HUDEP-2 (cell line): ENCODE results near the gene CDH11.

Experiments
- DNase-seq, 76 experiments: peaks; one replicate each; lab custom pipeline; 2025; ENCODE audit not compliant: unreplicated experiment in 76 of 76; lab: John Stamatoyannopoulos, UW

Gene CDH11

GRCh38 chr16:64989050-64989449 is 132.8 kb downstream of the CDH11 start:
- DNase-seq: no peak

GRCh38 chr16:64983963-64984362 is 137.9 kb downstream of the CDH11 start:
- peak in 2 of 76 experiments; percentile 0 to 3 for DNase-seq

- DNase-seq: no peak
Measured at GRCh38 chr16:64983231-64983630, 138.6 kb downstream of the CDH11 start.

- DNase-seq: no peak
Measured at GRCh38 chr16:64982581-64982980, 139.3 kb downstream of the CDH11 start.

- no peak for DNase-seq
Measured at GRCh38 chr16:64981568-64982281, 140.1 kb downstream of the CDH11 start.

GRCh38 chr16:64977206-64977920 is 144.5 kb downstream of the CDH11 start:
- DNase-seq: no peak

- DNase-seq: no peak
Measured at GRCh38 chr16:64975821-64976220, 146.0 kb downstream of the CDH11 start.

- no peak for DNase-seq
Measured at GRCh38 chr16:64974381-64974780, 147.5 kb downstream of the CDH11 start.

GRCh38 chr16:64973171-64973570 is 148.7 kb downstream of the CDH11 start:
- no peak for DNase-seq

GRCh38 chr16:64971171-64971570 is 150.7 kb downstream of the CDH11 start:
- DNase-seq: no peak

GRCh38 chr16:64969221-64969620 is 152.6 kb downstream of the CDH11 start:
- DNase-seq: no peak

- DNase-seq: no peak
Measured at GRCh38 chr16:64968539-64968938, 153.3 kb downstream of the CDH11 start.

- DNase-seq: no peak
Measured at GRCh38 chr16:64964126-64964540, 157.7 kb downstream of the CDH11 start.

GRCh38 chr16:64962786-64963185 is 159.1 kb downstream of the CDH11 start:
- no peak for DNase-seq

GRCh38 chr16:64957246-64957645 is 164.6 kb downstream of the CDH11 start:
- no peak for DNase-seq

- no peak for DNase-seq
Measured at GRCh38 chr16:64952177-64952576, 169.7 kb downstream of the CDH11 start.

- no peak for DNase-seq
Measured at GRCh38 chr16:64951193-64951592, 170.7 kb downstream of the CDH11 start.

- DNase-seq: no peak
Measured at GRCh38 chr16:64950731-64951130, 171.1 kb downstream of the CDH11 start.

GRCh38 chr16:64950262-64950661 is 171.6 kb downstream of the CDH11 start:
- no peak for DNase-seq

- no peak for DNase-seq
Measured at GRCh38 chr16:64948056-64948455, 173.8 kb downstream of the CDH11 start.

GRCh38 chr16:64947651-64948050 is 174.2 kb downstream of the CDH11 start:
- no peak for DNase-seq

GRCh38 chr16:64933885-64934284 is 188.0 kb downstream of the CDH11 start:
- no peak for DNase-seq
